SK-N-SH (cell line): Measurements from ENCODE around the gene HRH1. TPM values are rescaled to one million over a fixed set of nuclear protein-coding genes. Genes with fewer than 3 reads are reported as not detected.

Experiments
- CTCF ChIA-PET: fragments of 300-600, 350-600 bp; formaldehyde crosslinking; extraction: SDS; loops from one replicate; lab custom pipeline; 2021; lab: Yijun Ruan, JAX
- POLR2A ChIA-PET: fragments of 350-600 bp; sonication (Branson Sonifier 250); formaldehyde crosslinking; extraction: SDS; loops from one replicate; lab custom pipeline; 2020; ENCODE audit warnings: antibody characterized with exemption, inconsistent platforms; lab: Yijun Ruan, JAX
- DNase-seq: peaks from one replicate; pipeline ENCODE4 v3.0.0; 2012
- H2AFZ ChIP-seq: fragments of 200-600 bp; sonication (generic); 2 replicates; pipeline ENCODE4 v1.8.1; 2016; ENCODE audit warnings: antibody characterized with exemption, mild to moderate bottlenecking, low read depth
- H3F3A ChIP-seq: fragments of 200-600 bp; sonication (generic); replicated peaks from 2 replicates; pipeline ENCODE3; 2016; ENCODE audit warnings: antibody characterized with exemption, mild to moderate bottlenecking; ENCODE audit not compliant: insufficient read depth
- H3K27ac ChIP-seq, 2 experiments: fragments of 200-500 bp in 1 of 2; fragments of 200-600 bp in 1 of 2; sonication (Bioruptor generic) in 1 of 2; sonication (generic), shearing (Covaris generic) in 1 of 2; 2 replicates each; pipeline versions ENCODE4 v1.5.1 to v1.6.1; 2014 to 2016; ENCODE audit warnings: low read depth in 2 of 2, inconsistent platforms in 1 of 2, low read length in 1 of 2, mild to moderate bottlenecking in 1 of 2, mixed read lengths in 1 of 2
- H3K27me3 ChIP-seq: fragments of 200-600 bp; sonication (generic), shearing (Covaris generic); 2 replicates; pipeline ENCODE4 v1.6.1; 2016; ENCODE audit warnings: mixed run types; ENCODE audit not compliant: insufficient read depth
- H3K36me3 ChIP-seq, 2 experiments: fragments of 200-500 bp in 1 of 2; fragments of 200-600 bp in 1 of 2; sonication (Bioruptor generic) in 1 of 2; sonication (generic) in 1 of 2; replicated peaks in 1 of 2; 2 replicates each; pipeline versions ENCODE3 to v1.5.1; 2014 to 2016; ENCODE audit warnings: low read length in 1 of 2, mild to moderate bottlenecking in 1 of 2; ENCODE audit not compliant: insufficient read depth in 2 of 2, control insufficient read depth in 1 of 2
- H3K4me1 ChIP-seq, 2 experiments: fragments of 200-500 bp in 1 of 2; fragments of 200-600 bp in 1 of 2; sonication (Bioruptor generic) in 1 of 2; sonication (generic), shearing (Covaris generic) in 1 of 2; 2 replicates each; pipeline versions ENCODE4 v1.5.1 to v1.6.1; 2014 to 2016; ENCODE audit warnings: low read depth in 1 of 2, low read length in 1 of 2, mixed run types in 1 of 2; ENCODE audit not compliant: insufficient read depth in 2 of 2, control insufficient read depth in 1 of 2
- H3K4me2 ChIP-seq: fragments of 200-600 bp; sonication (generic), shearing (Covaris generic); 2 replicates; pipeline ENCODE4 v1.6.1; 2017; ENCODE audit warnings: mixed run types
- H3K4me3 ChIP-seq, 2 experiments: fragments of 200-500 bp in 1 of 2; fragments of 200-600 bp in 1 of 2; sonication (Bioruptor generic) in 1 of 2; sonication (generic), shearing (Covaris generic) in 1 of 2; 2 replicates each; pipeline versions ENCODE4 v1.5.1 to v1.8.1; 2014 to 2016; ENCODE audit warnings: low read depth in 2 of 2, inconsistent platforms in 1 of 2, low read length in 1 of 2, mild to moderate bottlenecking in 1 of 2, mixed read lengths in 1 of 2, moderate library complexity in 1 of 2
- H3K79me2 ChIP-seq: fragments of 200-600 bp; sonication (generic); 2 replicates; pipeline ENCODE4 v1.8.1; 2017; ENCODE audit warnings: mild to moderate bottlenecking; ENCODE audit not compliant: insufficient read depth
- H3K9ac ChIP-seq: fragments of 200-600 bp; sonication (generic); 2 replicates; pipeline ENCODE4 v1.6.1; 2017; ENCODE audit warnings: mixed run types
- H3K9me2 ChIP-seq: fragments of 200-600 bp; sonication (generic); 2 replicates; pipeline ENCODE4 v1.6.1; 2017; ENCODE audit warnings: mixed run types
- H3K9me3 ChIP-seq: fragments of 200-600 bp; sonication (generic); 2 replicates; pipeline ENCODE4 v1.6.1; 2017; ENCODE audit warnings: mixed run types, mild to moderate bottlenecking, moderate library complexity
- H4K20me1 ChIP-seq: fragments of 200-600 bp; sonication (generic); 2 replicates; pipeline ENCODE4 v1.6.1; 2017; ENCODE audit warnings: mild to moderate bottlenecking, mixed run types; ENCODE audit not compliant: insufficient read depth
- CTCF ChIP-seq: fragments of 200-600 bp; sonication (generic); IDR thresholded peaks from 2 replicates; pipeline ENCODE4 v1.6.1; 2017; ENCODE audit warnings: antibody characterized with exemption, mild to moderate bottlenecking, moderate library complexity
- ELF1 ChIP-seq: IDR thresholded peaks from 2 replicates; pipeline ENCODE4 v1.4.0; 2012
- EP300 ChIP-seq, 2 experiments: IDR thresholded peaks; 2 replicates each; pipeline versions ENCODE4 v1.4.0 to v1.6.1; 2012; ENCODE audit warnings: borderline replicate concordance in 1 of 2, low read depth in 1 of 2, low read length in 1 of 2
- FOSL2 ChIP-seq: IDR thresholded peaks from 2 replicates; pipeline ENCODE4 v1.4.0; 2012; ENCODE audit warnings: low read depth, mild to moderate bottlenecking, moderate library complexity, borderline replicate concordance
- FOXJ3 ChIP-seq: sonication (generic); formaldehyde crosslinking; IDR thresholded peaks from 2 replicates; pipeline ENCODE4 v1.5.1; 2020; ENCODE audit warnings: mild to moderate bottlenecking, missing genetic modification reagents
- FOXM1 ChIP-seq: IDR thresholded peaks from 2 replicates; pipeline ENCODE4 v1.4.0; 2012; ENCODE audit warnings: low read depth, mild to moderate bottlenecking
- GABPA ChIP-seq: IDR thresholded peaks from 2 replicates; pipeline ENCODE4 v1.4.0; 2012; ENCODE audit warnings: low read depth, mild to moderate bottlenecking
- GATA2 ChIP-seq: sonication (generic); formaldehyde crosslinking; IDR thresholded peaks from 2 replicates; pipeline ENCODE4 v1.5.0; 2020; ENCODE audit warnings: mild to moderate bottlenecking, missing genetic modification reagents
- MEF2A ChIP-seq: IDR thresholded peaks from 2 replicates; pipeline ENCODE4 v1.4.0; 2012; ENCODE audit warnings: low read depth, borderline replicate concordance
- NFIC ChIP-seq: IDR thresholded peaks from 2 replicates; pipeline ENCODE4 v1.4.0; 2012; ENCODE audit warnings: borderline replicate concordance
- POLR2AphosphoS5 ChIP-seq: IDR thresholded peaks from 2 replicates; pipeline ENCODE4 v1.6.1; 2012; ENCODE audit warnings: low read depth, low read length
- RAD21 ChIP-seq: IDR thresholded peaks from 2 replicates; pipeline ENCODE4 v1.6.1; 2012; ENCODE audit warnings: mild to moderate bottlenecking, low read length
- REST ChIP-seq: IDR thresholded peaks from 2 replicates; pipeline ENCODE4 v1.6.1; 2012; ENCODE audit warnings: mild to moderate bottlenecking, low read depth, low read length, moderate library complexity
- RFX5 ChIP-seq: IDR thresholded peaks from 2 replicates; pipeline ENCODE4 v1.6.1; 2012; ENCODE audit warnings: mild to moderate bottlenecking, improper control_type of control experiment, low read length
- RXRA ChIP-seq: IDR thresholded peaks from 2 replicates; pipeline ENCODE4 v1.4.0; 2012; ENCODE audit warnings: low read depth, mild to moderate bottlenecking, borderline replicate concordance
- SMC3 ChIP-seq: IDR thresholded peaks from 2 replicates; pipeline ENCODE4 v1.6.1; 2012; ENCODE audit warnings: low read depth, low read length, improper control_type of control experiment
- TAF1 ChIP-seq: IDR thresholded peaks from 2 replicates; pipeline ENCODE4 v1.6.1; 2012; ENCODE audit warnings: low read depth, mild to moderate bottlenecking, low read length, moderate library complexity, borderline replicate concordance
- TCF12 ChIP-seq: IDR thresholded peaks from 2 replicates; pipeline ENCODE4 v1.4.0; 2012
- USF2 ChIP-seq: fragments of 150-350 bp; IDR thresholded peaks from 2 replicates; pipeline ENCODE4 v1.6.1; 2017; ENCODE audit warnings: antibody characterized with exemption, low read length, low read depth, borderline replicate concordance
- YY1 ChIP-seq: IDR thresholded peaks from 2 replicates; pipeline ENCODE4 v1.4.0; 2012; ENCODE audit warnings: low read depth, mild to moderate bottlenecking
- WGBS: methylation state at CpG from one replicate; pipeline ENCODE4 v1.1.6; 2017; ENCODE audit warnings: low lambda C conversion rate; 5-methylcytosine and 5-hydroxymethylcytosine counted together
- polyA plus RNA-seq, 3 experiments: library from polyadenylated mRNA; depleted of rRNA; stranded (reverse); fragments of >200 nt; gene quantifications; 2 replicates each; pipeline ENCODE4 v1.2.3, GENCODE V29; 2012
- TF ChIP-seq, protein P1 (sequence below): IDR thresholded peaks from 2 replicates; pipeline ENCODE4 v1.4.0; 2012; ENCODE audit warnings: low read depth

HRH1 gene
- polyA plus RNA-seq, 1 of the 3 experiments (the other 2 are of a cell fraction) = 6.2 TPM

DNA sequence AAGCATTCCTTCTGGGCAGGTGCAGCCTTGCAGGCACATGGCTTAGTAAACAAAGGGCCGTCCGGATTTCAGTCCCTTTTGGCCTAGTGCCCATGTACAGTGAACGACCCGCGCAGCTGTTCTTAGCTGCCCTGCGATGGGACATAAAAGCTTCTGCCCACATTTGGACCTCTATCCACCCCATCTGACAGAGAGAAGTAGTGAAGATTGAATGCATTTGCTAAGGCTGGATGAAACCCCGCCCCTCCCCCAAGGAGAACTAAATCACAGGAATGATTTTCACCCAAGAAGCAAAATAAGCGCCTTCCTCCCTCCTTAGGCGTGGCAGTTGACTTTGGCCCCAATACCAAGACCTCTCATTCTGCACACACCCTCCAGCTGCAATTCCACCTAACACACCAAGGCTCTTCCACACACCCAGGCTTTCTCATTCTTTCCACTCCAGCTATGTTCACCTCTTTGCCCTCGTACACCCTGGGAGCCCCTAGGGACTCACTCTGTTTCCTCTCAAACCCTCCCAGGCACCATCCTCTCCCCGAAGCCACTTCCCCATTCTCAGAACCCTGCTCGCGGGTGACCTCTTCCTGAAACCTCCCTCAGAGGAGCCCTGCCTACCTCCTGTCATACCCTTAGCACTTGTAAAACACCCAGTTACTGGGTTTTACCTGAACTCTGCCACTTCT is 14.1 kb upstream of the HRH1 start:
- DNase-seq = no peak
- Histone ChIP-seq H4K20me1 (no peaks in the 10 kb centered on the region), H3K4me2 (no peak overlapping the region), H3K9me3 (no peaks in the 10 kb centered on the region), H3K27me3 (no peaks in the 10 kb centered on the region), H3K9me2 (no peaks in the 10 kb centered on the region), H3K9ac (no peak overlapping the region), H3K36me3 (no peaks in the 10 kb centered on the region), H3K4me1 (peaks cover 0 to 7% of the 10 kb centered on the region in 2 experiments; a peak in 3 of 4 replicates), H3K27ac (no peak overlapping the region), H3F3A (peaks cover 22% of the 10 kb centered on the region), H3K79me2 (no peaks in the 10 kb centered on the region; the same call in 1 of the 2 replicates), H3K4me3 (no peak overlapping the region), H2AFZ (no peak overlapping the region)
- ChIA-PET CTCF (interaction anchor here (1.0 to 1.7 kb wide), 4 partner anchors 14 to 195 kb away, joined by 3 to 7 read pairs (median 3); partner anchors contain the start of gene HRH1), POLR2A (no interaction called here)
- TF ChIP-seq ELF1 = no peak
- TF ChIP-seq SMC3 = no peak
- no peak for TF ChIP-seq CTCF
- TF ChIP-seq USF2 = no peak
- TF ChIP-seq FOXJ3 (CRISPR knock-in tag) = no peak
- TF ChIP-seq RXRA = no peak
- no peak for TF ChIP-seq POLR2AphosphoS5
- TF ChIP-seq YY1 = no peak
- TF ChIP-seq FOXM1 = no peak
- TF ChIP-seq FOSL2 = no peak
- 65% methylated on average over 12 of the region's 13 CpGs for WGBS

- peaks cover 27% of the 10 kb centered on the region for H3F3A ChIP-seq
- CTCF ChIA-PET = interaction anchor here (1.3 to 1.7 kb wide), 3 partner anchors 13 to 195 kb away, joined by 3 to 7 read pairs (median 3); partner anchors contain the start of gene HRH1
- 85% methylated on average over 2 of the region's 2 CpGs for WGBS
- no peaks in the 10 kb centered on the region for H3K9me2 ChIP-seq
- H2AFZ ChIP-seq = no peak overlapping the region
- H3K36me3 ChIP-seq = no peaks in the 10 kb centered on the region
- no peak overlapping the region for H3K4me3 ChIP-seq
- no peak overlapping the region for H3K27ac ChIP-seq
- H3K4me2 ChIP-seq = no peak overlapping the region
- POLR2A ChIA-PET = no interaction called here
- no peak overlapping the region for H3K9ac ChIP-seq
- H3K79me2 ChIP-seq = no peaks in the 10 kb centered on the region; the same call in 1 of the 2 replicates
- H3K9me3 ChIP-seq = no peaks in the 10 kb centered on the region
- no peak for DNase-seq
- no peaks in the 10 kb centered on the region for H4K20me1 ChIP-seq
- H3K27me3 ChIP-seq = no peaks in the 10 kb centered on the region
- H3K4me1 ChIP-seq = peaks cover 0 to 7% of the 10 kb centered on the region in 2 experiments; a peak in 3 of 4 replicates
- TF ChIP-seq RXRA (no peak), MEF2A (no peak), TCF12 (no peak), NFIC (no peak), GABPA (no peak), REST (no peak), EP300 (IDR thresholded peaks at IDR 0.05; ENCODE audit: borderline replicate concordance in 1 of 2, low read depth in 1 of 2, low read length in 1 of 2) (no peak), RFX5 (no peak), USF2 (no peak), TAF1 (no peak), GATA2 (CRISPR knock-in tag) (no peak), RAD21 (no peak)
- TF ChIP-seq, protein P1, sequence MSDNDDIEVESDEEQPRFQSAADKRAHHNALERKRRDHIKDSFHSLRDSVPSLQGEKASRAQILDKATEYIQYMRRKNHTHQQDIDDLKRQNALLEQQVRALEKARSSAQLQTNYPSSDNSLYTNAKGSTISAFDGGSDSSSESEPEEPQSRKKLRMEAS = no peak
Measured at GRCh38 chr3:11140713-11141104, 13.6 kb upstream of the HRH1 start.
